Stimulated activated CD4-positive, alpha-beta T cell treated with anti-CD3 and anti-CD28 coated beads, TNF-alpha, amount 100 ng/mL, for 4 hours (primary cell): Measurements from ENCODE around the gene MAPK10.
"Not testable (repeated sequence)": the region's sequence is repeated elsewhere in the genome, so short reads cannot be mapped to it uniquely, and the experiment has no call there.

ENCODE experiments used
- DNase-seq, 3 experiments: peaks; one replicate each; pipeline ENCODE4 v3.0.0-alpha.2; 2020; ENCODE audit warnings: low read depth in 3 of 3

MAPK10 gene

GRCh38 chr4:86036736-86037135, 323.1 kb downstream of the MAPK10 start:
- no peak for DNase-seq

- no peak for DNase-seq
These were observed 324.2 kb downstream of the MAPK10 start for GRCh38 chr4:86035688-86036087.

GRCh38 chr4:86034616-86035015, 325.2 kb downstream of the MAPK10 start:
- no peak for DNase-seq

- DNase-seq: no peak
These were observed 326.7 kb downstream of the MAPK10 start for GRCh38 chr4:86033171-86033570.

- no peak for DNase-seq
These were observed 327.3 kb downstream of the MAPK10 start for GRCh38 chr4:86032476-86033022.

GRCh38 chr4:86031927-86032326, 327.9 kb downstream of the MAPK10 start:
- no peak for DNase-seq

- no peak for DNase-seq
These were observed 333.1 kb downstream of the MAPK10 start for GRCh38 chr4:86026720-86027119.

- not testable (repeated sequence) for DNase-seq
These were observed 338.2 kb downstream of the MAPK10 start for GRCh38 chr4:86021671-86022070.

GRCh38 chr4:86019906-86020305, 339.9 kb downstream of the MAPK10 start:
- no peak for DNase-seq

GRCh38 chr4:86019362-86019761, 340.5 kb downstream of the MAPK10 start:
- DNase-seq: no peak

- no peak for DNase-seq
These were observed 344.2 kb downstream of the MAPK10 start for GRCh38 chr4:86015412-86016350.

GRCh38 chr4:86014599-86014998, 345.3 kb downstream of the MAPK10 start:
- no peak for DNase-seq

- DNase-seq: no peak
These were observed 346.2 kb downstream of the MAPK10 start for GRCh38 chr4:86013621-86014020.

- DNase-seq: no peak
These were observed 348.7 kb downstream of the MAPK10 start for GRCh38 chr4:86011117-86011516.

GRCh38 chr4:86007042-86007441, 352.8 kb downstream of the MAPK10 start:
- no peak for DNase-seq

- no peak for DNase-seq
These were observed 353.8 kb downstream of the MAPK10 start for GRCh38 chr4:86006057-86006456.

- DNase-seq: no peak
These were observed 355.8 kb downstream of the MAPK10 start for GRCh38 chr4:86004030-86004429.

GRCh38 chr4:86001591-86001990, 358.3 kb downstream of the MAPK10 start:
- no peak for DNase-seq

GRCh38 chr4:85995361-85995760, 364.5 kb downstream of the MAPK10 start:
- DNase-seq: no peak

- no peak for DNase-seq
These were observed 365.3 kb downstream of the MAPK10 start for GRCh38 chr4:85994576-85994975.

- DNase-seq: no peak
These were observed 366.2 kb downstream of the MAPK10 start for GRCh38 chr4:85993641-85994040.

GRCh38 chr4:85986266-85986665, 373.6 kb downstream of the MAPK10 start:
- no peak for DNase-seq

GRCh38 chr4:85979276-85979675, 380.6 kb downstream of the MAPK10 start:
- no peak for DNase-seq
